Measurements from ENCODE around the gene PHLDA2.

GRCh38 chr11:2881076-2881980 lies 47.9 kb downstream of the PHLDA2 start:
- TF ChIP-seq, protein P1, sequence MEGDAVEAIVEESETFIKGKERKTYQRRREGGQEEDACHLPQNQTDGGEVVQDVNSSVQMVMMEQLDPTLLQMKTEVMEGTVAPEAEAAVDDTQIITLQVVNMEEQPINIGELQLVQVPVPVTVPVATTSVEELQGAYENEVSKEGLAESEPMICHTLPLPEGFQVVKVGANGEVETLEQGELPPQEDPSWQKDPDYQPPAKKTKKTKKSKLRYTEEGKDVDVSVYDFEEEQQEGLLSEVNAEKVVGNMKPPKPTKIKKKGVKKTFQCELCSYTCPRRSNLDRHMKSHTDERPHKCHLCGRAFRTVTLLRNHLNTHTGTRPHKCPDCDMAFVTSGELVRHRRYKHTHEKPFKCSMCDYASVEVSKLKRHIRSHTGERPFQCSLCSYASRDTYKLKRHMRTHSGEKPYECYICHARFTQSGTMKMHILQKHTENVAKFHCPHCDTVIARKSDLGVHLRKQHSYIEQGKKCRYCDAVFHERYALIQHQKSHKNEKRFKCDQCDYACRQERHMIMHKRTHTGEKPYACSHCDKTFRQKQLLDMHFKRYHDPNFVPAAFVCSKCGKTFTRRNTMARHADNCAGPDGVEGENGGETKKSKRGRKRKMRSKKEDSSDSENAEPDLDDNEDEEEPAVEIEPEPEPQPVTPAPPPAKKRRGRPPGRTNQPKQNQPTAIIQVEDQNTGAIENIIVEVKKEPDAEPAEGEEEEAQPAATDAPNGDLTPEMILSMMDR (IDR thresholded peaks at IDR 0.05) = no peak
- TF ChIP-seq SIN3A (IDR thresholded peaks at IDR 0.05; ENCODE audit: borderline replicate concordance, insufficient read depth, low read depth, low read length) = no peak

Data from Panc1 (cell line).